HG02981 (cell line): Measurements from ENCODE around the gene THUMPD1.
"Not testable (repeated sequence)": the region's sequence is repeated elsewhere in the genome, so short reads cannot be mapped to it uniquely, and the experiment has no call there.

Source experiments
- ATAC-seq: cut with Tn5 transposase; IDR thresholded peaks from one replicate; pipeline ENCODE4 v1.9.1; 2021; ENCODE audit warnings: mild to moderate bottlenecking, moderate library complexity; ENCODE audit not compliant: unreplicated experiment

THUMPD1 gene

DNA sequence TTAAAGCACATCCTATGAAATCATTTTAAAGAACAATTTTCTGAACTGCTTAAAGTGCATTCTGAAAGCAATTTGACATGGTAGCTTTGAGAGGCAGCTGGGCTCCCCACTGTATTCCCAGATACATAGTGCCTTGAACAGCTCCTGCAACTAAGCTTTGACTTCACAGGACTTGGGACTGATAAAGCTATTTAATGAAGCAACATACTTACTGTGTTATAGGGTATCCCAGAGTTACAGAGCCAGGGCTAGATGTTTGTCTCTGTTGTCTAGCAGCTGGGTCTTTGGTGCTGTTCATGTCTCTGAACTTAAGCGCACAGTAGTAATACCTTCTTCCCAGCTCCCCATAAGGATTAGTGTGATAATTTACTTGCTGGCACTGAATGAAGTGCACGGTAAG lies 45.0 kb downstream of the THUMPD1 start:
- ATAC-seq, result no peak

DNA sequence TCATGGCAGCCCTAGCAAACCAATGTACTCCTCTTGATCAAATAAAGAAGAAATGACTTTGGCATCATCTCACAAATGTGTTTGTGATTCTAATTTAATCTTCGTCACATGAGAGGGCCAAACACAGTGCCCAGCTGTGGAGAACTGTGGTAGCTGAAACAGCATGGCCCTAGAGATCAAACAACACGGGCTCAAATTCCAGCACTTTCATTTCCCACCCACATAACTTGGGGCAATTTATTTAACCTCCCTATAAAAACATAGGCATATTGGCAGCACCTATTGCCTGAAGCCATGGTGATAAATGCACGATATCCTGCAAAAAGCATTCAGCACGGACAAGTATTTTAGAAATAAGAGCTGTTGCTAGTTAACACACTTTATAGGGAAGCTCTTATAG lies 46.6 kb downstream of the THUMPD1 start:
- ATAC-seq, result no peak

DNA sequence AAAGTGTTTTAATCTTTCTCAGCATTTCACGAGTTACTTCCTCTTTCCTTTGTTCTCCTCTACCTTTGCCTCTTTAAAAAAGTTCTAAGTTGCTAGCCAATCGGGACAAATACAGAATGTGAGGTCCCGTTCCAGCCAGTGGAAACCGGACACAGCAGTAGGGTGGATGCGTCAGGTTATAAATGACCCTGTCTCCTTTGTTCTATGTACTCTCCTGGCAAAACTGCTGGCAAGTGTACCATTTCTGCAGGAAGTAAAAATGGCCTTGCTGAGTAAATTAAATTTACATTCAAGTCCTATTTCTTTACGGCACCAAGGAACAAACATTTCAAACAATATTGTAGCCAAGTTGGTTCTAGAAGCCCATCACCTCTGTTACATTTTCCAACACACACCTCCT lies 47.5 kb downstream of the THUMPD1 start:
- ATAC-seq, result not testable (repeated sequence)

DNA sequence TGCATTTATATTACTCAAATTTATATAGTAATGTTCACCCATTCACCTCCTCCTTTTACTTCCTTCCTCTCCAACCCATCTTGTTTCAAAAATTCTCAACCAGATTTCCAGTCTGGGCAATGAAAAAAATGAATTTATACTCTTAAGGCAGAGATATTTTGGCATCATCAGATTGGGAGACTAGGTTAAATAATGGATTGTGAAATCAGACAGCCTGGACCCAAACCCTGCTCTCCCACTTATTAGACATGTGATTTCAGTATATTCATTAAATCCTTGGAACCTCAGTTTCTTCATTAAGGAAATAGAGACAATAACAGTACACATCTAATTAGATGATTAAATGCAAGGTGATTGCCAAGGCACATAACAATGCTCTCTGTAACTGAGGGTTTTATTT lies 52.0 kb downstream of the THUMPD1 start:
- no peak for ATAC-seq

DNA sequence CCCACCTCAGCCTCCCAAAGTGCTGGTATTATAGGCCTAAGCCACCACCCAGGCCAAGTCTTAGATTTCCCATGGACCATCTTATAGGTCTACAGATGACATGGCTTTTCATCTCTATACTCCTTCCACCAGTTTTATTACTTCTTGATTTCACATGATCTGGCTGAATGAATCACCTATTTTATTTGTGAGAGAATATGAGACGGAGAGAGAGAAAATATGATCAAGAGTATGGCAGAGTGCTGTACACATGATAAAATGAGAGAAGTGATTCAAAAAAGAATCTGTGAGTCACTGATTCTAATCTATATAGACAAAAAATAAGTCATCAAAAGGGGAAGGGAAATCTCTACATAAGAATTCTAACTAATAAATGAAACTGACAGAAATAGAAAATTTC lies 57.8 kb downstream of the THUMPD1 start:
- ATAC-seq, result no peak
